ENCODE results near the gene STYK1.
"Not testable (repeated sequence)": the region's sequence is repeated elsewhere in the genome, so short reads cannot be mapped to it uniquely, and the experiment has no call there.

The STYK1 gene

DNA sequence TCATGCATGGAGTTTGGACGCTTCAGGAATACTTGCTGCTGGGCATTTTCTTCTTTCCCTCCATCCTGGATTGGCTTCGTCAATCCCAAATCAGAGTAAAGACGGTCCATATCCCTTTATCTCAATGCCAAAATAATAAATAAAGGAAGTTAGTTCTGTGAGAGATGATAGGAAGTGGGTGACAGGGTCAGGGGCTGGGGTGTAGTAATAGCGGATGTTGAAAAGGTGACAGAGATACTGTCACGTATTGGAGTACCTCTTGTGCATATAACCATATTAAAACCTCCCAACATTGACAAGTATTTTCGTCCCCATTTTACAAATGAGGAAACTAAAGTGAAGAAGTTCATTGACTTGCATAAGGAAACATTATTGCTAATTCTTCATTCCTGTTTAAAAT, 72.9 kb downstream of the STYK1 start:
- Histone ChIP-seq H3K9me3 (ENCODE audit: low read length) (no peaks in the 10 kb centered on the region), H3K27ac (ENCODE audit: low read depth, low read length) (no peak overlapping the region), H3K9ac (ENCODE audit: low read length) (no peak overlapping the region), H3K27me3 (ENCODE audit: control insufficient read depth in 1 of 2, insufficient read depth in 2 of 2, low read length in 2 of 2) (no peaks in the 10 kb centered on the region), H3K4me1 (ENCODE audit: insufficient read depth, low read length) (no peaks in the 10 kb centered on the region), H3K4me3 (ENCODE audit: low read depth in 1 of 2, low read length in 2 of 2) (no peak overlapping the region), H3K36me3 (ENCODE audit: insufficient read depth, low read length) (peaks cover 18% of the 10 kb centered on the region)

DNA sequence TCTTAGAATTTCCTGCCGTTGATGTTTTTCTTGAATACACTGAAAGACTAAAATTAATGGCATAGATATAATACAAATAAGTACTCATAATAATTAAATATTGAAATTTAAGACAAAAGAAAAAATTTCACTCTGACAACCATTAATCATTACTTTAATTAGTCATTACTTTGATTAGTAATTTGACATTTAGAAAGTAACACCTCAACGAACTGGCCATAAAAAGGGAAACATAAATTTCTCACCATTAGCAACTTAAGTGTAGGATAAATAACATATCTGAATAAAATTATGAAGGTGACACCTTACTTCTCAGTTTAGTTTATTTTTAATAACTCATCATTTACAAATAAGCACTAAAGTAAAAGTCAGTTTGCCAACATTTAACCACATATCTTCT, 78.0 kb downstream of the STYK1 start:
- Histone ChIP-seq H3K27ac (ENCODE audit: low read depth, low read length) (no peak overlapping the region), H3K27me3 (ENCODE audit: control insufficient read depth in 1 of 2, insufficient read depth in 2 of 2, low read length in 2 of 2) (no peaks in the 10 kb centered on the region), H3K4me3 (ENCODE audit: low read depth in 1 of 2, low read length in 2 of 2) (no peak overlapping the region), H3K36me3 (ENCODE audit: insufficient read depth, low read length) (peaks cover 6% of the 10 kb centered on the region), H3K9me3 (ENCODE audit: low read length) (no peaks in the 10 kb centered on the region), H3K4me1 (ENCODE audit: insufficient read depth, low read length) (no peaks in the 10 kb centered on the region), H3K9ac (ENCODE audit: low read length) (no peak overlapping the region)

DNA sequence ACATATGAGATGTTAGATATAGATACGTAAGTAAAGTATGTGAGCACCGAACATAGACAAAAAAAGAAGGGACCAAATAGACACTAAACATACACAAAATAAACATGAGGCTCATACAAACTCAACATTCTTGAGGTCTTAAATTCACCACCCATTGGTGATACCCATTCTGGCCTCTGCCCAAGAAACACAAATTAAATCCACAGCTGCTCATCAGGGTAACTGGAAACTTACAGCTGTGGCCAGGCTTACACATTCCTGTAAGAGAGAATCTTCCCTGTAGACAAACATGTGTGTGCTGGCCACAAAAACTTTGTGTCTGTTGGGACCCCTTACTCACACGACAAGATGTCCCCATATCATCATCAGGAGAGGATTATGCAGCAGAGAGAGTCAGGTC, 82.9 kb downstream of the STYK1 start:
- Histone ChIP-seq H3K4me3 (ENCODE audit: low read depth in 1 of 2, low read length in 2 of 2) (no peak overlapping the region), H3K27ac (ENCODE audit: low read depth, low read length) (no peak overlapping the region), H3K9ac (ENCODE audit: low read length) (no peak overlapping the region), H3K4me1 (ENCODE audit: insufficient read depth, low read length) (no peaks in the 10 kb centered on the region), H3K36me3 (ENCODE audit: insufficient read depth, low read length) (no peaks in the 10 kb centered on the region), H3K9me3 (ENCODE audit: low read length) (no peaks in the 10 kb centered on the region), H3K27me3 (ENCODE audit: control insufficient read depth in 1 of 2, insufficient read depth in 2 of 2, low read length in 2 of 2) (no peaks in the 10 kb centered on the region)

DNA sequence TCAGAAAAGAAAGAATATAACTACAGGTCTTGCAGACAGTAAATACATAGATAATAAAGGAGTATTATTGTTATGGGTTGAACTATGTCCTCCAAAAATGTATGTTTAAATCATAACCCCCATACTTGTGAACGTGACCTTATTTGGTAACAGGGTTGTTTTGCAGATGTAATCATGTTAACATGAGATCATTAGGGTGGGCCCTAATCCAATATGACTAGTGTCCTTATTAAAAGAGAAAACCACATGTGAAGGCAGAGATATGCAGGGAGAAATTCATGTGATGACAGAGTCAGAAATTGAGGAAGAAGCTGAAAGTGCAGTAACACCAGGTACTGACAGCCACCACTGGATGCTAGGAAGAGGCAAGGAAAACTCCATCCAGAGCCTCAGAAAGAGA, 89.4 kb downstream of the STYK1 start:
- Histone ChIP-seq H3K27me3 (ENCODE audit: control insufficient read depth in 1 of 2, insufficient read depth in 2 of 2, low read length in 2 of 2) (no peaks in the 10 kb centered on the region), H3K9ac (ENCODE audit: low read length) (no peak overlapping the region), H3K36me3 (ENCODE audit: insufficient read depth, low read length) (no peaks in the 10 kb centered on the region), H3K4me3 (ENCODE audit: low read depth in 1 of 2, low read length in 2 of 2) (no peak overlapping the region), H3K4me1 (ENCODE audit: insufficient read depth, low read length) (no peaks in the 10 kb centered on the region), H3K27ac (ENCODE audit: low read depth, low read length) (no peak overlapping the region), H3K9me3 (ENCODE audit: low read length) (no peaks in the 10 kb centered on the region)

DNA sequence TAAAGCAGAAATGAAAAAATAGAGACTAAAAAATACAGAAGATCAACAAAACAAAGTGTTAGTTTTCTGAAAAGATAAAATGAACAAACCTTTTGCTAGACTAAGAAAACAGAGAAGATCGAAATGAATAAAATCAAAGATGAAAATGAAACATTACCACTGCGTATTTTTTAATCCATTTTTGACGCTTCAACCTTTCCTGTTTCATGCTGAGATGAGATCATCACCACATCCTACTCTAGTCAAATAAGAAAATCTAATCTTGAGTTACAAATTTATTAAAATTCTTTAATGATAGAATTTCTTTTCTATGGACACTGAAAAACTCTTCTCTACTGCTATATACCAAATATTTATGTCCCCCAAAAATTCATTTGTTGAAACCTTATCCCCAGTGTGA, 91.1 kb downstream of the STYK1 start:
- H3K4me3 ChIP-seq (ENCODE audit: low read depth in 1 of 2, low read length in 2 of 2), result no peak overlapping the region
- H3K36me3 ChIP-seq (ENCODE audit: insufficient read depth, low read length), result no peaks in the 10 kb centered on the region
- H3K27me3 ChIP-seq (ENCODE audit: control insufficient read depth in 1 of 2, insufficient read depth in 2 of 2, low read length in 2 of 2), result no peaks in the 10 kb centered on the region
- no peaks in the 10 kb centered on the region for H3K9me3 ChIP-seq (ENCODE audit: low read length)
- no peak overlapping the region for H3K27ac ChIP-seq (ENCODE audit: low read depth, low read length)
- no peaks in the 10 kb centered on the region for H3K4me1 ChIP-seq (ENCODE audit: insufficient read depth, low read length)
- H3K9ac ChIP-seq (ENCODE audit: low read length), result no peak overlapping the region

DNA sequence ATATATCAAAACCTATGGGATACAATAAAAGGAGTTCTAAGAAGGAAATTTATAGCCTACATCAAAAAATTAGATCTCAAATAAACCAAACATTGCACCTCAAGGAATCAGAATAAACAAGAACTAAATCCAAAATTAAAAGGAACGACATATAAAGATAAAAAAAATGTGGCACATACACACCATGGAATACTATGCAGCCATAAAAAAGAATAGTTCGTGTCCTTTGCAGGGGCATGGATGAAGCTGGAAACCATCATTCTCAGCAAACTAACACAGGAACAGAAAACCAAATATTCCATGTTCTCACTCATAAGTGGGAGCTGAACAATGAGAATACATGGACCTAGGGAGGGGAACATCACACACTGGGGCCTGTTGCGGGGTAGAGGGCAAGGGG, 91.7 kb downstream of the STYK1 start:
- not testable (repeated sequence) for H3K9me3 ChIP-seq (ENCODE audit: low read length); H3K4me1 ChIP-seq (ENCODE audit: insufficient read depth, low read length); H3K36me3 ChIP-seq (ENCODE audit: insufficient read depth, low read length); H3K27ac ChIP-seq (ENCODE audit: low read depth, low read length); H3K4me3 ChIP-seq (ENCODE audit: low read depth in 1 of 2, low read length in 2 of 2); H3K9ac ChIP-seq (ENCODE audit: low read length); H3K27me3 ChIP-seq (ENCODE audit: control insufficient read depth in 1 of 2, insufficient read depth in 2 of 2, low read length in 2 of 2)

DNA sequence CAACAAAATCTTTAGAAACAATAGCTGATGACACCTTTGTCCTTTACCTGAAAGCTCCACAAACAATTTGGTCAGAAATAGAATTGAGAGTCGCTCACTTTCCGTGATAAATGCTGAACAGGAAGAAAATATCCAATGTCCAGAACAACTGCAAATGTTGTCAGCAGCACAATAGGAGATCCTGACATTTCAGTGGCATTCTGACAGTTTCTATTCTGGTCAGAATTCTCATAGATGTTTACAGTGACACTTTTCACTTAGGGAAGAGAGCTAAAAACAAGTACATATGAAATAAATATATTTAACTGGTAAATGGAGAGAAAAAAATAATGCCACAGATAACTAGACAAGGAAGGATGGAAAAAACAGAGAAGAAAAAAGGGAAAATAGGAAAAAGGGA, 99.5 kb downstream of the STYK1 start:
- H3K27me3 ChIP-seq (ENCODE audit: control insufficient read depth in 1 of 2, insufficient read depth in 2 of 2, low read length in 2 of 2), result no peaks in the 10 kb centered on the region
- H3K4me1 ChIP-seq (ENCODE audit: insufficient read depth, low read length), result no peaks in the 10 kb centered on the region
- no peak overlapping the region for H3K9ac ChIP-seq (ENCODE audit: low read length)
- no peak overlapping the region for H3K4me3 ChIP-seq (ENCODE audit: low read depth in 1 of 2, low read length in 2 of 2)
- no peak overlapping the region for H3K27ac ChIP-seq (ENCODE audit: low read depth, low read length)
- no peaks in the 10 kb centered on the region for H3K36me3 ChIP-seq (ENCODE audit: insufficient read depth, low read length)
- H3K9me3 ChIP-seq (ENCODE audit: low read length), result no peaks in the 10 kb centered on the region

DNA sequence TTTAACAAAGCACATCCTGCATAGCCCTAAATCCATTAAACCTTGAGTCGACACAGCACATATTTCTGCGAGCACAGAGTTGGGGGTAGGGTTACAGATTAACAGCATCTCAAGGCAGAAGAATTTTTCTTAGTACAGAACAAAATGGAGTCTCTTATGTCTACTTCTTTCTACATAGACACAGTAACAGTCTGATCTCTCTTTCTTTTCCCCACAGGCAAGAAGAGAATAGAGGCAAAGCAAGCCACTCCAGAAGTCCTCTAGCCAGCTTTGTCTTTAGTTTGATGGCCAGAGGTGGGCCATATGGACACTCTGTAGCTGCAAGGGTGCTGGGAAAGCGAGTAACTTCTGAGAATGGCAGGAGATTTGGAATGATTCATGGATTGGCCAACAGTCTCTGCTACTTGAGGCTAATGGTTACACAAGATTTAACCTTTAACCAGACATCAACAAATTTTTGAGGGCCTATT, 101.8 kb downstream of the STYK1 start:
- H3K9ac ChIP-seq (ENCODE audit: low read length); H3K4me1 ChIP-seq (ENCODE audit: insufficient read depth, low read length); H3K27ac ChIP-seq (ENCODE audit: low read depth, low read length); H3K27me3 ChIP-seq (ENCODE audit: control insufficient read depth in 1 of 2, insufficient read depth in 2 of 2, low read length in 2 of 2); H3K4me3 ChIP-seq (ENCODE audit: low read depth in 1 of 2, low read length in 2 of 2); H3K9me3 ChIP-seq (ENCODE audit: low read length); H3K36me3 ChIP-seq (ENCODE audit: insufficient read depth, low read length): not testable (repeated sequence)

DNA sequence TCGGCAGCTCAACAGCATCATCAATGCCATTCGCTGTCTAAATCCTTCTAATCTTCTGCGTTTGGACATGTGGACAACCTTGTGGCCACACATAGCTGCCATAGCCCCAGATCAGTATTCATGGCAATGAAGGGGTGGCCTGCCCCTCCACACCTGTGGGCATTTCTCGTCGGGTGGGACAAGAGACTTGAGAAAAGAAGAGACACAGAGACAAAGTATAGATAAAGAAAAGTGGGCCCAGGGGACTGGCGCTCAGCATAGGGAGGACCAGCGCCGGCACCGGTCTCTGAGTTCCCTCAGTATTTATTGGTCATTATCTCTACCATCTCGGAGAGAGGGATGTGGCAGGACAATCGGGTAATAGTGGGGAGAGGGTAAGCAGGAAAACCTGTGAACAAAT, 102.7 kb downstream of the STYK1 start:
- Histone ChIP-seq H3K36me3 (ENCODE audit: insufficient read depth, low read length) (no peaks in the 10 kb centered on the region), H3K9me3 (ENCODE audit: low read length) (no peaks in the 10 kb centered on the region), H3K27ac (ENCODE audit: low read depth, low read length) (no peak overlapping the region), H3K4me1 (ENCODE audit: insufficient read depth, low read length) (no peaks in the 10 kb centered on the region), H3K4me3 (ENCODE audit: low read depth in 1 of 2, low read length in 2 of 2) (no peak overlapping the region), H3K27me3 (ENCODE audit: control insufficient read depth in 1 of 2, insufficient read depth in 2 of 2, low read length in 2 of 2) (no peaks in the 10 kb centered on the region), H3K9ac (ENCODE audit: low read length) (no peak overlapping the region)
